ENCODE measurements around the gene MAP2. TPM values are rescaled to one million over a fixed set of nuclear protein-coding genes. Genes with fewer than 3 reads are reported as not detected.
A peak's percentile ranks its signal among the peaks of the same experiment; 100 is the strongest.

MAP2 gene
- total and polyA plus RNA-seq, 2 donors (not counting 1 experiment from before 2014, with no cell fraction given), result 1.8 to 3.0 TPM

- H3K27me3 ChIP-seq (replicated peaks in 1 of 4; ENCODE audit: control extremely low read depth in 1 of 4, control insufficient read depth in 3 of 4, insufficient read depth in 4 of 4, low read length in 3 of 4), result no peaks in the 10 kb centered on the region
- H3K9me3 ChIP-seq (ENCODE audit: control extremely low read depth in 1 of 3, control insufficient read depth in 2 of 3, insufficient read depth in 1 of 3, low read length in 2 of 3), result no peaks in the 10 kb centered on the region
- H3K27ac ChIP-seq (ENCODE audit: low read length in 2 of 2), result no peak overlapping the region
- CTCF ChIA-PET, result no interaction called here
- no peak for DNase-seq
- no peaks in the 10 kb centered on the region for H3K79me2 ChIP-seq (ENCODE audit: control insufficient read depth, insufficient read depth, low read length)
- H3K27ac Mint-ChIP-seq, result no peak overlapping the region
- POLR2A ChIA-PET, result no interaction called here
- no peak overlapping the region for H3K4me3 Mint-ChIP-seq
- no peaks in the 10 kb centered on the region for H3K4me1 ChIP-seq (ENCODE audit: control insufficient read depth in 2 of 2, insufficient read depth in 2 of 2, low read length in 2 of 2)
- H3K27me3 Mint-ChIP-seq, result no peaks in the 10 kb centered on the region
- no peak overlapping the region for H2AFZ ChIP-seq (ENCODE audit: insufficient read depth, low read depth, low read length, poor library complexity, severe bottlenecking)
- no peak for ATAC-seq (ENCODE audit: low read depth)
- no peak for TF ChIP-seq EZH2 (IDR thresholded peaks at IDR 0.05; ENCODE audit: borderline replicate concordance, insufficient read depth, low read depth, low read length, poor library complexity, severe bottlenecking)
- TF ChIP-seq CTCF (IDR thresholded peaks at IDR 0.05), result no peak
- no peak overlapping the region for H3K4me2 ChIP-seq (replicated peaks; ENCODE audit: low read depth, low read length, poor library complexity, severe bottlenecking)
- no peaks in the 10 kb centered on the region for H3K9me3 Mint-ChIP-seq (ENCODE audit: insufficient read depth)
- no peaks in the 10 kb centered on the region for H4K20me1 ChIP-seq (ENCODE audit: control insufficient read depth, insufficient read depth, low read length, poor library complexity, severe bottlenecking)
- intact Hi-C loops (cut with micrococcal nuclease), result no loop called here
- no peaks in the 10 kb centered on the region for H3K36me3 ChIP-seq (replicated peaks in 1 of 2; ENCODE audit: control extremely low read depth in 1 of 2, control insufficient read depth in 1 of 2, extremely low read depth in 1 of 2, insufficient read depth in 2 of 2, low read length in 1 of 2)
- H3K4me1 Mint-ChIP-seq, result peaks cover 5% of the 10 kb centered on the region
- no peak overlapping the region for H3K9ac ChIP-seq (ENCODE audit: low read length)
- H3K4me3 ChIP-seq (ENCODE audit: control extremely low read depth in 1 of 5, extremely low read depth in 1 of 5, insufficient read depth in 1 of 5, low read depth in 2 of 5, low read length in 4 of 5), result no peak overlapping the region
- WGBS (ENCODE audit: insufficient coverage), result 90% methylated on average over 8 of the region's 10 CpGs
Measured at GRCh38 chr2:209690029-209690754, 266.3 kb downstream of the MAP2 start.

- DNase-seq, result no peak
- H3K4me1 ChIP-seq (ENCODE audit: control insufficient read depth in 2 of 2, insufficient read depth in 2 of 2, low read length in 2 of 2), result no peaks in the 10 kb centered on the region
- Mint-ChIP-seq H3K27ac (peak overlapping the region; percentile 38), H3K4me1 (peaks cover 15% of the 10 kb centered on the region), H3K4me3 (peak overlapping the region; percentile 66), H3K27me3 (no peaks in the 10 kb centered on the region), H3K9me3 (ENCODE audit: insufficient read depth) (no peaks in the 10 kb centered on the region)
- peak overlapping the region in 1 of 2 donors; percentile 14 for H3K27ac ChIP-seq (ENCODE audit: low read length in 2 of 2)
- ATAC-seq (ENCODE audit: low read depth), result no peak
- CTCF ChIA-PET, result no interaction called here
- peak overlapping the region; percentile 34 for H3K4me2 ChIP-seq (replicated peaks; ENCODE audit: low read depth, low read length, poor library complexity, severe bottlenecking)
- H3K9ac ChIP-seq (ENCODE audit: low read length), result peak overlapping the region; percentile 21
- H3K79me2 ChIP-seq (ENCODE audit: control insufficient read depth, insufficient read depth, low read length), result no peaks in the 10 kb centered on the region
- intact Hi-C loops (cut with micrococcal nuclease), result no loop called here
- no peak for TF ChIP-seq CTCF (IDR thresholded peaks at IDR 0.05)
- TF ChIP-seq EZH2 (IDR thresholded peaks at IDR 0.05; ENCODE audit: borderline replicate concordance, insufficient read depth, low read depth, low read length, poor library complexity, severe bottlenecking), result no peak
- no peaks in the 10 kb centered on the region for H3K36me3 ChIP-seq (replicated peaks in 1 of 2; ENCODE audit: control extremely low read depth in 1 of 2, control insufficient read depth in 1 of 2, extremely low read depth in 1 of 2, insufficient read depth in 2 of 2, low read length in 1 of 2)
- no peaks in the 10 kb centered on the region for H3K9me3 ChIP-seq (ENCODE audit: control extremely low read depth in 1 of 3, control insufficient read depth in 2 of 3, insufficient read depth in 1 of 3, low read length in 2 of 3)
- WGBS (ENCODE audit: insufficient coverage), result 90% methylated on average over 6 of the region's 8 CpGs
- no peaks in the 10 kb centered on the region for H3K27me3 ChIP-seq (replicated peaks in 1 of 4; ENCODE audit: control extremely low read depth in 1 of 4, control insufficient read depth in 3 of 4, insufficient read depth in 4 of 4, low read length in 3 of 4)
- peak overlapping the region in 2 of 5 experiments; percentile 27 to 38 for H3K4me3 ChIP-seq (ENCODE audit: control extremely low read depth in 1 of 5, extremely low read depth in 1 of 5, insufficient read depth in 1 of 5, low read depth in 2 of 5, low read length in 4 of 5)
- POLR2A ChIA-PET, result no interaction called here
- no peaks in the 10 kb centered on the region for H4K20me1 ChIP-seq (ENCODE audit: control insufficient read depth, insufficient read depth, low read length, poor library complexity, severe bottlenecking)
- no peak overlapping the region for H2AFZ ChIP-seq (ENCODE audit: insufficient read depth, low read depth, low read length, poor library complexity, severe bottlenecking)
Measured at GRCh38 chr2:209694748-209695147, 270.9 kb downstream of the MAP2 start.

All from B cell (primary cell).